ENCODE measurements around the gene FBXO15. TPM values are rescaled to one million over a fixed set of nuclear protein-coding genes. Genes with fewer than 3 reads are reported as not detected.

The FBXO15 gene
- total RNA-seq, 6 donors from 2014 or later: 0.83 to 11.9 (median 2.6) TPM

DNA sequence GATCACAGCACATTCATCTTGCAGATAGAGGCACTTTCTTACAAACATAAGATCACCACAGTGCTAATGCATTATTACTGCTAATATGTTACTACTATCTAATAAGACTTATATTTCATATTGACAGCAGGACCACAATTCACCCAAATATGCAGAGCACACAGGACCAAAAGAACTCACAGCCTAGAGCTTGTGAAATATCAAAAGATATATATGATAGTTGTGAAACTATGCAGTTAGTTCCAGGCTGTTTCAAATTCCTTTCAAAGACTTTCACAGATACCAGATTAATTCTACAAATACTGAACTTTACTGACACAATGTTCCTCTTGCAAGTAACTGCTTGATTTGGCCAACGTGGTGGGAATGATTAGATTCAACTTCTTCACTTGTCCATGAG is 23.0 kb downstream of the FBXO15 start:
- DNase-seq: no peak
- WGBS, 2 donors: 50 to 60% methylated on average over 1 of the region's 1 CpG
- no peak for ATAC-seq (ENCODE audit: low FRiP score in 2 of 2)
- no peak overlapping the region for H3K4me3 ChIP-seq
- no peaks in the 10 kb centered on the region for H3K4me1 ChIP-seq
- no peaks in the 10 kb centered on the region for H3K36me3 ChIP-seq
- no peak overlapping the region for H3K27ac ChIP-seq
- no peaks in the 10 kb centered on the region for H3K27me3 ChIP-seq
- H3K9me3 ChIP-seq: no peaks in the 10 kb centered on the region
- TF ChIP-seq EP300 (IDR thresholded peaks at IDR 0.05): no peak
- TF ChIP-seq, protein P1, sequence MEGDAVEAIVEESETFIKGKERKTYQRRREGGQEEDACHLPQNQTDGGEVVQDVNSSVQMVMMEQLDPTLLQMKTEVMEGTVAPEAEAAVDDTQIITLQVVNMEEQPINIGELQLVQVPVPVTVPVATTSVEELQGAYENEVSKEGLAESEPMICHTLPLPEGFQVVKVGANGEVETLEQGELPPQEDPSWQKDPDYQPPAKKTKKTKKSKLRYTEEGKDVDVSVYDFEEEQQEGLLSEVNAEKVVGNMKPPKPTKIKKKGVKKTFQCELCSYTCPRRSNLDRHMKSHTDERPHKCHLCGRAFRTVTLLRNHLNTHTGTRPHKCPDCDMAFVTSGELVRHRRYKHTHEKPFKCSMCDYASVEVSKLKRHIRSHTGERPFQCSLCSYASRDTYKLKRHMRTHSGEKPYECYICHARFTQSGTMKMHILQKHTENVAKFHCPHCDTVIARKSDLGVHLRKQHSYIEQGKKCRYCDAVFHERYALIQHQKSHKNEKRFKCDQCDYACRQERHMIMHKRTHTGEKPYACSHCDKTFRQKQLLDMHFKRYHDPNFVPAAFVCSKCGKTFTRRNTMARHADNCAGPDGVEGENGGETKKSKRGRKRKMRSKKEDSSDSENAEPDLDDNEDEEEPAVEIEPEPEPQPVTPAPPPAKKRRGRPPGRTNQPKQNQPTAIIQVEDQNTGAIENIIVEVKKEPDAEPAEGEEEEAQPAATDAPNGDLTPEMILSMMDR (IDR thresholded peaks at IDR 0.05): no peak
- no peak for TF ChIP-seq POLR2AphosphoS5 (IDR thresholded peaks at IDR 0.05)
- TF ChIP-seq POLR2A (IDR thresholded peaks at IDR 0.05): no peak

DNA sequence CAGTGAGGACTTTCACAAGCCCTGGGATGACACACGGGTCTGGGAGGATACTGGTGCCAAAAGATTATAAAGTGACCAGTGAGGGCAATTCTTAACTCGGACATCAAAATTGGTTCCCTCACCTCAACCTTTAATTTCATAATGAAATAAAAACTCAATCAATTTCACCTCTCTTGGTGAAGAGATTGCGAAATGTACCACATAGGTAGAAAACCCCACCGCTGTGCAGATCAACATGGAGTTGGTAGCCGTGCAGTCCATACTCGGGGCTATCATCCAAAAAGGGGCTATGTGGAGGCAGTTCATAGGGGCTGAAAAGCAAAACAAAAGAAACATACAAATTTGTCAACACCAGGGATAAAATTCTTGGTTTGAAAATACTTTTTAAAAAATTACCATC is 24.4 kb downstream of the FBXO15 start:
- Histone ChIP-seq H3K4me1 (no peaks in the 10 kb centered on the region), H3K9me3 (no peaks in the 10 kb centered on the region), H3K4me3 (no peak overlapping the region), H3K27me3 (no peaks in the 10 kb centered on the region), H3K36me3 (no peaks in the 10 kb centered on the region), H3K27ac (no peak overlapping the region)
- WGBS, 2 donors: 89 to 95% methylated on average over 6 of the region's 6 CpGs
- TF ChIP-seq POLR2A (IDR thresholded peaks at IDR 0.05) (no peak), POLR2AphosphoS5 (IDR thresholded peaks at IDR 0.05) (no peak), EP300 (IDR thresholded peaks at IDR 0.05) (no peak)
- TF ChIP-seq, protein P1 (IDR thresholded peaks at IDR 0.05): no peak
- no peak for DNase-seq
- ATAC-seq (ENCODE audit: low FRiP score in 2 of 2): no peak

DNA sequence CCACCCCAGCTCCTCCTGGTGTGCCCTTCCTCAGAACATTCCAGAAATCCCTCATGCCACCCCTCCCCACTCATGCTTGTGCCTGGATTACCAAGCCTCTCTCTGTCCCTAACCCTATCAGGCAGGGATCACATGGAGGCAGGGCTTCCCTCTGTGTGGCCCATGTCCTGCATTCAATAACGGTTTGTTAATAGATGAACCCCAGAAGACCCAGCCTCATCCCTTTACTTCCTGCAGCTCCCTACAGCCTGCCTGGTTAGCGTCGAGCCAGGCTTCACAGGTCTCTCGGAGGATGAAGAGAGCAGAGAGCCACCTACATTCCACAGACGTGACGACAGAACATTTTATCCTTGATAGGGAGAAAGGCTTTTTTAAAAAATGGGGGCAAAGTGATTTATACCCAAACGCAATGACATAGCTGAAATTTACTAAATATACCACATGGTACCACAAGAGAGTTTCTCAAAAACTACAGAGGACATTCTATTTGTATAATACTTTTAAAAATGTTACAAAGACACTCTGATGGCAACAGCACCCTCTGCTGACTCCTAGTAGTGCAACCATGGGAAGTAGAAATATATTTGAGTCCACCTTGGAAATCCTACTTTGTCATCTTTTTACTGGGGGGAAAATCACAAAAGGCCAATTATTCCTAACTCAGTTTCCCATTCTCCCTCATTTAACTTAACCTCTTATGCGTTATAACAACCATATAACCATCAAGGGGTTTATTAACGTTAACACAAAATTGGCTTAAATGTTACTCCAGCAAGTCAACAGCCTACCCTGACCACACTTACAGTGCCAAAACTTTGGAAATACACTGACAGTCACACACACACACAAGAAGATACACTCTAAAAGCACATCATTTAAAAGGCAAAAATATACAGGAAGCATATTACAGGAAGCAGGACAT is 30.7 kb downstream of the FBXO15 start:
- TF ChIP-seq, protein P1 (IDR thresholded peaks at IDR 0.05): peak; percentile 17 to 61 (median 36)
- TF ChIP-seq POLR2A (IDR thresholded peaks at IDR 0.05): no peak
- TF ChIP-seq POLR2AphosphoS5 (IDR thresholded peaks at IDR 0.05): no peak
- no peak for TF ChIP-seq EP300 (IDR thresholded peaks at IDR 0.05)
- ATAC-seq (ENCODE audit: low FRiP score in 2 of 2): peak; percentile 47 to 72
- no peak for DNase-seq
- H3K27me3 ChIP-seq: no peaks in the 10 kb centered on the region
- 42% methylated on average over 9 of the region's 9 CpGs for WGBS, 2 donors
- H3K36me3 ChIP-seq: no peaks in the 10 kb centered on the region
- no peaks in the 10 kb centered on the region for H3K4me1 ChIP-seq
- H3K4me3 ChIP-seq: no peak overlapping the region
- no peak overlapping the region for H3K27ac ChIP-seq
- H3K9me3 ChIP-seq: peaks cover 0 to 6% (median 0%) of the 10 kb centered on the region in 4 donors

DNA sequence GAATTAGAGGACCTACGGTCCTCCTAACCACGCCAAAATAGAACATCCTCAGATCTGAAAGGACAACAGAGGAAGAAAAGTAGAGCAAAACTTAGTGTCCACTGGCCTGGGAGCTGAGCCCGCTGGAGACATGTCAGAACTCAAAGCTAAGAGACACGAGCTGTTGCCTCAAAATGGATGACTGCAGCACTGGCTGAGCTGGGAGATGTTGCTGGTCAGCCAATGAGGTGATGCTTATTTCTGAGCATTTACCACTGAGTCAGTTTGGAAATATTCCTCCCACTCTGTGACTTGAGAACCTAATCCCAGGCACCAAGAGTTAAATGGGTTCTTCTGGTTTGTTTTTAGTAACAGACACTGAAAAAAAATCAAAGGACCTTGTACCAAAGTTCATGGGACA is 32.6 kb downstream of the FBXO15 start:
- H3K9me3 ChIP-seq: peaks cover 0 to 6% (median 0%) of the 10 kb centered on the region in 4 donors
- TF ChIP-seq EP300 (IDR thresholded peaks at IDR 0.05) (no peak), POLR2A (IDR thresholded peaks at IDR 0.05) (no peak), POLR2AphosphoS5 (IDR thresholded peaks at IDR 0.05) (no peak)
- TF ChIP-seq, protein P1 (IDR thresholded peaks at IDR 0.05): no peak
- H3K4me1 ChIP-seq: no peaks in the 10 kb centered on the region
- no peaks in the 10 kb centered on the region for H3K36me3 ChIP-seq
- no peaks in the 10 kb centered on the region for H3K27me3 ChIP-seq
- 75 to 77% methylated on average over 4 of the region's 4 CpGs for WGBS, 2 donors
- no peak overlapping the region for H3K27ac ChIP-seq
- ATAC-seq (ENCODE audit: low FRiP score in 2 of 2) (no peak), DNase-seq (no peak)
- H3K4me3 ChIP-seq: no peak overlapping the region
